Measurements from ENCODE around the gene PHACTR3.

Gene PHACTR3

GRCh38 chr20:59648466-59649070, 44.2 kb downstream of the PHACTR3 start:
- DNase-seq: no peak

DNA sequence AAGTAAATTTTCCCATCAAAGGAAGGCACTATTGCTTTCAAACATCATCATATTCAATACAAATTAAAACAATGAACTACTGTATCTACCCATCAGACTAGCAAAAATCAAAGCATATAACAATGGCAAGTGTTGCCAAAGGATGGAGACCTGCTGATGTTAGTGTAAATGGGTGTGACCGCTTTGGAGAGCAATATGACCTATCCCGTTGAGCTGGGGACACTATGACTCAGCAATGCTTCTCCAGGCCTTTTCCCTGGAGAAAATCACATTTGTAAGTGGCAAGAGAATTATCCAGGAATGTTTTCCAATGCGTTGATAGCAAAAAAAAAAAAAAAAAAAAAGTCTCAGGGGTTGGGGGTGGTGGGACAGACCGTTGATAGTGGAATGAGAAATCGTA, 46.1 kb downstream of the PHACTR3 start:
- no peak for DNase-seq

DNA sequence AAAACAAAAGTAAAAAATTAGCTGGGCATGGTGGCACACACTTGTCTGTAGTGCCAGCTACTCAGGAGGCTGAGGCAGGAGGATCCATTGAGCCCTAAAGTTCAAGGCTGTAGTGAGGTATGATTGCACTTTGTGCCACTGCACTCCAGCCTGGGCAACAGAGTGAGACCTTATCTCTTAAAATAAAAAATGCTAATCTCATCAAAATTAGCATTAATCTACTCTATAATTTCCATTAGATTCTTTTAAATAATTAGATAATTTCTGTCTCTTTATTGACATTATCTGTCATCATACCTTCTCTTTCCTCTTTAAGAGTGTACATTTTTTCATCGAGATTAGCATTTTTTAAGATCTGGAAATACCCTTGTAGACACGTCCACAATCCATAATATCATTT, 48.0 kb downstream of the PHACTR3 start:
- DNase-seq: no peak

GRCh38 chr20:59656417-59656816, 52.1 kb downstream of the PHACTR3 start:
- no peak for DNase-seq

DNA sequence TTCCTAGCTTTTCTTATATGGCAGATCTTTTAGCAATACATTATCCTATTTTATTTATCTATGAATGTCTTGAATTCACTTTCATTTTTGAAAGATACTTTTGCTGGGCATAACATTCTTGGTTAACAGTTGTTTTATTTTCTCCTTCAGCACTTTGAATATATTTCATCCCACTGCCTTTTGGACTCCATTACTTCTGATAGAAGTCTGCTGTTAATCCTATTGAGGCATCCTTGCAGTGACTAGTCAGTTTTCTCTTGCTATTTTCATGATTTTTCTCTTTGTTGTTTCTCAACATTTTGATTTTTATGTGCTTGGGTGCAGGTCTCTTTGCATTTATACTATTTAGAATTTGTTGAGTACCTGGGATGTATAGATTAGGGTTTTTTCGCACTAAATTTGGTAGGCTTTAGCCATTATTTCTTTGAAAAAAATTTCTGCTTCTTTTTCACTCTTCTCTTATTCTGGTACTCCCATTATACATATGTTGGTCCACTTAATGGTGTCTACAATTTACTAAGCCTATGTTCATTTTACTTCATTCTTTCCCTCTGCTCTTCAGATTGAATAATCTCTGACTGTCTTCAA, 53.2 kb downstream of the PHACTR3 start:
- no peak for DNase-seq

- DNase-seq: no peak
These were observed 56.1 kb downstream of the PHACTR3 start for GRCh38 chr20:59660471-59660870.

- DNase-seq: no peak
These were observed 56.8 kb downstream of the PHACTR3 start for GRCh38 chr20:59661153-59661552.

DNA sequence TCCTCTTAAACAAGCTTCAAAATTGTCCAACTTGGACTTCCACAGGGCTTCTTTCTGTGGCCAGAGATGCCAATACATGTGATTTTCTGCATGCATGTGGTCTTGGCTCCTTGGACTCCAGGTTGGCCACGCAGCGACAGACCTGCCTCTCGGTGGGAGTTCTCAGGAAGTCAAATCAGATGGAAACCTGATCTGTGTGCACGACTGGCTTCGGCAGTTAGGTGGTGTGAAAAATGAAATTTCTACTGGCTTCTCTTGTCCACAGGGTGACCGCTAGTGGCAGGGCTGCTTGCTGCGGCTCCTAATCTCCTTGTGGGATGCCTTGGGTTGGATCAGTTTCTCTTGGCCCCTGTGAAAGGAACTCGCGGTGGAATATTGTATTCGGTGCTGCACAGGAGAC, 57.3 kb downstream of the PHACTR3 start:
- no peak for DNase-seq

DNA sequence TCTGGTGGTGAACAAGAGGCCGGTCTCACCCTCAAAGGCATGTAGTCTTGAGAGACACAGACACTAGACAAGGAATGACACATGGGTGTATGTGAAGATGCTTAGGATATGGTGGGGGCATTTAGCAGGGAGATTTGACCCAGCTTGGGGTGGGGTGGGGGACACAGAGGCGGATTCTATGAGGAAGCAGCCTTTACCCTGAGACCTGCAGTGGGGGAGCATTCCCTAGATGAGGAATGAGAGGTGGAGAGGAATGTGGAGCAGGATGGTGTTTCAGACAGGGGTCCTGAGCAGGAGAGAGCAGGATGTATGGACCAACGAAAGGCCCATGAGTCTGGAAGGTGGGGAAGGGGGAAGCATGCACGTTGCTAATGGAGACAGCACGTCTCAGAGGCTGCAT, 57.8 kb downstream of the PHACTR3 start:
- no peak for DNase-seq

- no peak for DNase-seq
These were observed 58.6 kb downstream of the PHACTR3 start for GRCh38 chr20:59662856-59663512.

- no peak for DNase-seq
These were observed 59.2 kb downstream of the PHACTR3 start for GRCh38 chr20:59663513-59664060.

- DNase-seq: no peak
These were observed 60.1 kb downstream of the PHACTR3 start for GRCh38 chr20:59664421-59664941.

- no peak for DNase-seq
These were observed 61.6 kb downstream of the PHACTR3 start for GRCh38 chr20:59665656-59666555.

DNA sequence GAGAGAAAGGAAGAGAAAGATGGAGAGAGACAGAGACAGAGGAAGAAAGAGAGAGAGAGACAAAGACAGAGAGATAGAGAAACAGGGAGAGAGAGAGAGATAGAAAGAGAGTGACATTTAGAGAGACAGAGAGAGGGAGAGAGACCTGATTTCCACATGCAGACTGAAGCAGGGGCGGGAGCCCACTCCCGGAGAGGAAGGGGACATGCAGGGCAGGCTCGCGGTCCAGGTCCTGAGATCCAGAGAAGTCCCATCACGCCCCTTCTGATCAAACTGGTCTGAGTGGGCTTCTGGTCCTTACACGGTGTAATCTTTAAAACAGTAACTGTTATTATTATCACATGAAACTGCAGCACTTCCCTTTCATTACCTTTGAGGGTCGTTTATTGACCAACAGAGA, 62.2 kb downstream of the PHACTR3 start:
- DNase-seq: no peak

DNA sequence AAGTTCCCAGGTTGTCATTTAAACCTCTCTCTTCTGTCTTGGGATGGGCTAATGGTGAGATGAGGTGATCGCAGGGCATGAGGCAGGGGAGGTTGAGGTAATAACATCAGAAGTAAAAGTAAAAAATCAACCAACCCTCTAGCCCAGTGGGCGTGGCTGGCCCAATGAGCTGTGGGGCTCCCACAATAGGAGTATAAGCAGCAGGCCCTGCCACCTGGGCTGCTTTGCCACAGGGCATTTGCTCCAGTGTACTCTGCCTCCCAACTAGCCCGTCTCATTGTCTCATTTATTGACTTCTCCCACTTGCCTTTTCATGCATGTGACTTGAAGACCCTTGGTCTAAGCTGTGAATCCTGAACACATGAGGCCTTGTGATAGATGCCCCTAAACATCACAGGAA, 62.8 kb downstream of the PHACTR3 start:
- no peak for DNase-seq

GRCh38 chr20:59667981-59668515, 63.7 kb downstream of the PHACTR3 start:
- no peak for DNase-seq

DNA sequence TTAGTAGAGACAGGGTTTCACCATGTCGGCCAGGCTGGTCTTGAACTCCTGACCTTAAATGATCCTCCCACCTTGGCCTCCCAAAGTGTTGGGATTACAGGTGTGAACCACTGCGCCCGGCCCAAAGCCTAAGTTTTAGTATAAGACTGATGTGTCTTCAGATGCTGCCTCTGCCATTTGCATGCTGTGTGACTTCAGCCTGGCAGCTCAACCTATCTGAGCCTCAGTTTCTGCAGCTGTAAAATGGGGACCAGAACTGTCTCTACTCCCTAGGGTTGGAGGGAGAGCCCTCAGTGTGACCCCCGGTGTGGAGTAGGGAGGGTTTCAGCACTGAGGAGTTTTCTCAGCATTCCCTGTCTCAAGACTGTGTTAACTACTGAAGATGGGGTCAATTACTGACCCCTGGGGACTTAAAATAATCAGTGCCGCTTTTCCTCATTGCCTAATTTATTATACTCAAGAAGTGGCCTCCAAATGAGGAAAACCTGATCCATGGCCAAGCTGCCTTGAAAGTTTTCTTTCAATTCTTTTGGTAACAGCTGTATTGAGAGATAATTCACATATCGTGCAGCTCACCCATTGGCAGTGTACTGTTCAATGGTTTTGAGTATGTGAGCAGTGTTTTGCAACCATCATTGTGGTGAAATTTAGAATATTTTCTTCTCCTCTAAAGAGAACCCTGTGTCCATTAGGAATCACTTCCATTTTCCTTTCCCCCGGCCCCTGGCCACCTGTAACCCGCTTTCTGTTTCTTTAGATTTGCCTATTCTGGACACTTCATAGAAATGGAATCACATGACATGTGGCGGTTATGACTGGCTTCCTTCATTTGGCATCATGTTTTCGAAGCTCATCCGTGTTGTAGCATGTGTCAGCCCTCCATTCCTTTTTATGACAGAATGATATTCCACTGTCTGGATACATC, 64.8 kb downstream of the PHACTR3 start:
- DNase-seq: no peak

- DNase-seq: no peak
These were observed 66.6 kb downstream of the PHACTR3 start for GRCh38 chr20:59670786-59671492.

DNA sequence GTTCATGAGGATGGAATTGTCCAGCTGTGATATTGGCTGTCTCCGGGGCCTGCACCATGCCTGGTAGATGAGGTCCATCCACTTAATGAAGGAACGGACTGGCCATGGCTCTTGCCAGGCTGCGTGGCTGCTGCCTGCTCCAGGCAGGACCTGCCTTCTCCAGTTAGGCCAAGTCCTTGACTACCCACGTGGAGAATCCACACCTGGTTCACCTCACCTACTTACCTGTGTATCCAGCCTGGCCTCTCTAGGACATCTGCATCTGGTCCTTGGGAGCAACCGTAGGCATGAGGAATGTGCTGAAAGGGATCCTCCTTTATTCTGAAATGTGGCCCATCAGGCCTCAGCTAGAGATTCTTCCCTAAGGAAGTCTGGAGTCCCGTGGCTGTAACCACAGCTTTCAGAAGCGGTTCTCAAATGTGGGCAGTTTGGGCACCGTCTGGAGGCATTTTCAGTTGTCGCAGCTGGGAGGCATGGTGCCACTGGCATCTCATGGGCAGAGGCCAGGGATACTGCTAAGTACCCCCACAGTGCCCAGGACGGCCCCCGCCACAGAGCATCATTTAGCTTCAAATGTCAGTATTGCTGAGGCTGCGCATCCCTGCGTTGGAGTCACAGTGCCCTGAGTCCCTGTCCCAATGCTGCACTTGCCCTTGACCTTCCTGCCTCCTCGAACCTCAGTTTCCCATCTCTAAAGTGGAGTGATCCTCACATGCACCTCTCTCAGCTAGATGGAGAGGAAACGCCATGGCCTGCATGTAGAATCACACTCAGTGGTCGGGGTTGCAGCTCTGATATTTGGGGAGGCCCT, 67.5 kb downstream of the PHACTR3 start:
- DNase-seq: no peak

GRCh38 chr20:59672576-59672975, 68.2 kb downstream of the PHACTR3 start:
- DNase-seq: no peak

All from activated CD4-positive, alpha-beta T cell treated with anti-CD3 and anti-CD28 coated beads for 4 hours (primary cell).